Measurements from ENCODE around the gene CYB561D1.

GRCh38 chr1:109527846-109528695 is 34.2 kb downstream of the CYB561D1 start:
- no peak for TF ChIP-seq CTCF (conservative IDR thresholded peaks at IDR 0.05)
- TF ChIP-seq ZFX (IDR thresholded peaks at IDR 0.05) = no peak
